Right kidney (tissue), 9 donors: Measurements from ENCODE around the gene GPAT2.
"Not testable (repeated sequence)": the region's sequence is repeated elsewhere in the genome, so short reads cannot be mapped to it uniquely, and the experiment has no call there.

Source experiments
- DNase-seq: peaks from one replicate; pipeline ENCODE4 v3.0.0-alpha.2; 2016
- long read RNA-seq, 8 donors: transcript quantifications; one replicate each; lab custom pipeline, GENCODE V29; 2026

The GPAT2 gene, protein sequence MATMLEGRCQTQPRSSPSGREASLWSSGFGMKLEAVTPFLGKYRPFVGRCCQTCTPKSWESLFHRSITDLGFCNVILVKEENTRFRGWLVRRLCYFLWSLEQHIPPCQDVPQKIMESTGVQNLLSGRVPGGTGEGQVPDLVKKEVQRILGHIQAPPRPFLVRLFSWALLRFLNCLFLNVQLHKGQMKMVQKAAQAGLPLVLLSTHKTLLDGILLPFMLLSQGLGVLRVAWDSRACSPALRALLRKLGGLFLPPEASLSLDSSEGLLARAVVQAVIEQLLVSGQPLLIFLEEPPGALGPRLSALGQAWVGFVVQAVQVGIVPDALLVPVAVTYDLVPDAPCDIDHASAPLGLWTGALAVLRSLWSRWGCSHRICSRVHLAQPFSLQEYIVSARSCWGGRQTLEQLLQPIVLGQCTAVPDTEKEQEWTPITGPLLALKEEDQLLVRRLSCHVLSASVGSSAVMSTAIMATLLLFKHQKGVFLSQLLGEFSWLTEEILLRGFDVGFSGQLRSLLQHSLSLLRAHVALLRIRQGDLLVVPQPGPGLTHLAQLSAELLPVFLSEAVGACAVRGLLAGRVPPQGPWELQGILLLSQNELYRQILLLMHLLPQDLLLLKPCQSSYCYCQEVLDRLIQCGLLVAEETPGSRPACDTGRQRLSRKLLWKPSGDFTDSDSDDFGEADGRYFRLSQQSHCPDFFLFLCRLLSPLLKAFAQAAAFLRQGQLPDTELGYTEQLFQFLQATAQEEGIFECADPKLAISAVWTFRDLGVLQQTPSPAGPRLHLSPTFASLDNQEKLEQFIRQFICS
- long read RNA-seq, donor 1, result 0 reads
- long read RNA-seq, donor 2, result 0 reads
- long read RNA-seq, donor 3, result 0 reads
- long read RNA-seq, donor 4, result 0 reads
- long read RNA-seq, donor 5, result 0 reads
- long read RNA-seq, donor 6, result 0 reads
- long read RNA-seq, donor 7, result 0 reads
- long read RNA-seq, donor 8, result 0 reads

GRCh38 chr2:96034792-96035191 lies at the start of gene GPAT2:
TSS of gene GPAT2 (minus strand) at chr2:96034916. CDS start at chr2:96032359, 2,557 bp downstream.
- DNase-seq, result not testable (repeated sequence)

GRCh38 chr2:96083989-96084857 lies 49.5 kb upstream of the GPAT2 start:
- DNase-seq, result no peak

- no peak for DNase-seq
Observed at GRCh38 chr2:96083064-96083939, 48.6 kb upstream of the GPAT2 start.

DNA sequence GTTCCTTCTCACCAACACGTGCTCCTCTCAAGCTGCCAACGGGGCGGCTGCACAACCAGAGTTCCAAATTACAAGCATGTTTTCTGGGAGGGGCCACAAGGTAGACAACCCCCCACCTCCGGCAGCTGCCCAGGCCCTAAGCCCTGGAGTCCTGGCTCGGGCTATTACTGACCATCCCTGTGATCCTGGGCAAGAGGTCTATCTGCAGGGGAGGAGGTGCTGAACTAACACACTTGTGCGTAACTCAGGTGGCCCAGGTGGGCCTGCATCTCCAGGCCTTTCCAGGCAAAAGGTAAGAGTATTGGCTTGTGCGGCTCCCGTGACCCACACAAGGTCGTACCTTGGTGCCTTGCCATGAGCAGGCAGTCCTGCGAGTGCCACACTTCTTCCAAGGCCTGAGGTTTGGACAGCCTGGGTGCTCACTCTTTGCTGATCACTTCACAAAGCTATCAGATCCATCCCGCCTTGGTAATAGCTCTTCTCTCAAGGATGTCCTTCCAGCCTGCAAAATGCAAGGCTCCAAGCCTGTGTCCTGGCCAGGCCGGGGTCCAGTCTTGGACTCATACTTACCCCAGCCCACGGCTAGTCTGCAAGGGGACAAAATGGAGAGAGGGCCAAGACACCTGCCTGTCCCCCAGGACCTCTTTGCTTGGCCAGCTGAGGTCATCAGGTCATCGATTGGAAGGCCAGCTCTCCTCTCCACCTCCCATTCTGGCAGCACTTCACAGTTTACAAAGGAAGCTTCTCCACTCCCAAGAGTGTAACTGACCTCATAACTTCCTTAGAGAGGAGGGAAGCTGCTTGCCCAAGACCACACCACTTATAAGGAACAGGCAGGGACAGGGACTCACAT lies 47.7 kb upstream of the GPAT2 start:
- no peak for DNase-seq

DNA sequence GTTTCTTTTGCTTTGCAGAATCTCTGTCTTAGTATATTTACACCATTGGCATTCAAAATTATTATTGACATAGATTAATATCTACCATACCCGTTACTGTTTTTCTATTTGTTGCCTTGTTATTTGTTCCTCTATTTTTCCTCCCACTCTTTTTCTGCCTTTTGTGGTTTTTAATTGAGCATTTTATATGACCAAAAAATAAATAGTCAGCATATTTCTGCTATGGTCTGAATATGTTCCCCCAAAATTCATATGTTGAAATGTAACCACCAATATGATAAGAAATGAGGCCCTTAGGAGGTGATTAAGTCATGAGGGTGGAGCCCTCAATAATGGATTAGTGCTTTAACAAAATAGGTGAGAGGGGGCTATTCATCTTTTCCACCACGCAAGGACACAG lies 46.3 kb upstream of the GPAT2 start:
- DNase-seq, result no peak

DNA sequence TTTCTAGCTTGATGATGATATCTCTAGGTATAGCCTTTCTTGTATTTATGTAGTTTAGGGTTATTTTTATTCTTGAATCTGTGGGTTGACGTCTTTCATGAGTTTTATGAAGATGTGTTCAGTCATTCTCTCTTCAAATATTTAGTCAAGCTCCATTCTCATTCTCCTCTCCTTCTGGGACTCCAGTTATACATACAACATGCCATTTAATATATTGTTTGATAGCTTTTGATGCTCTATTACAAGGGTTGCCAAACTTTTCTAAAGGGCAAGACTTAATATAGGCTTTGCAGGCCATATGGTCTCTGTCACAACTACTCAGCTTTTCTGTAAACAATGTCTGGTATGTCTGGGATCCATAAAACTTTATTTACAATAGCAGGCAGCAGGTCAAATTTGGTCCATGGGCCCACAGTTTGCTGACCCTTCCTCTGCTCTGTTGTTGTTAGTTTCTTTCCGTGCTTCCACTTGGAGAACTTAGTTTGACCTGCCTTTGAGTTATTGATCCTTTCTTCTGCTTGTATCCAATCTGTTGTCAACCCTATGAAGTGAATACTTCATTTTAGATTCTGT lies 40.6 kb upstream of the GPAT2 start:
- no peak for DNase-seq

DNA sequence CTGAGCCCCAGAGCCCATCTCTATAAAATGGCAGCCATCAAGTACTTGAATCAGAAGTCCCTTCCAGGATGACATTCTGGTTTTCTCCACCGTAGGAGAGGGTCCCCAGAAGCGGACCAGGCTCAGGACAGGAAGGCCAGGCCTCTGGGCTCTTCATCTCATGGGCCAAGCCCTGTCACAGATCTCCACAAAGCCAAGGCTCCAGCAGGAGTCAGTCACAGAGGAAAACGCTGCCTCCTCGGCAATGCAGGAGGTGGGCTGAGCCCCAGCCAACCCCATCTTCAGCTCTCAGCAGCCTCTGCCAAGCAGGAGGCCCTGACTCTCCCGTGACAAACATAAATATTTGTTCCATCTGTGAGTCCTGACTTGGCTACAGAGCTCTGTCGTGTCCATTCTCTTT lies 39.4 kb upstream of the GPAT2 start:
- no peak for DNase-seq

DNA sequence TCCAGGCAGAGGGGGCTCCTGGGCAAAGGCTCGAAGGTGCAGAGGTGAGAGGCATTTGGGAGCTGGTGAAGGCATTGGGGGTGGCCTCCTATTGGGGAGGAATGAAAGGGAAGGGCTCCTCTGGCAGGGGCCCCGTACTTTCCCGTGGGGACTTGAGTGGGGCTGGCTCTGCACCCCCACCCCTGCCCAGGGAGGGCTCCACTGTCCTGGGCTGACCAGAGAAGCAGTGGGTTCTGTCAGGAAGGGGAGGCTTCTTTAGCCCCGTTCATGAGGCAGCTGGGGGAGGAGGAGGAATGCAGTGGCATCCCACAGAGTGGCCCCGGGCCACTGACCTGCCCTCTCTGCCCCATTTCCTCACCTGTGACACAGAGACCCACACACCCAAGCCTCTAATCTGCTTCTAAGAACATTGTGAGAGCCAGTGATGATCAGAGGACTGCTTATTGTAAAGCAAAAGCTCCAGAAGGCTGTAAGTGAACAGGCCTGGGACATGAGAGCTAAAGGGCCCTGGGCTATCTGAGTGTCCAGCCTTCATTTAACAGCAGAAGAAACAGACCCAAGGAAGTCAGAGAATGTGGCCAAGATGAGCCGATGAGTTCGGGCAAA lies 38.6 kb upstream of the GPAT2 start:
- no peak for DNase-seq

- DNase-seq, result no peak
Observed at GRCh38 chr2:96072746-96073145, 38.0 kb upstream of the GPAT2 start.

- not testable (repeated sequence) for DNase-seq
Observed at GRCh38 chr2:96071977-96072491, 37.3 kb upstream of the GPAT2 start.

DNA sequence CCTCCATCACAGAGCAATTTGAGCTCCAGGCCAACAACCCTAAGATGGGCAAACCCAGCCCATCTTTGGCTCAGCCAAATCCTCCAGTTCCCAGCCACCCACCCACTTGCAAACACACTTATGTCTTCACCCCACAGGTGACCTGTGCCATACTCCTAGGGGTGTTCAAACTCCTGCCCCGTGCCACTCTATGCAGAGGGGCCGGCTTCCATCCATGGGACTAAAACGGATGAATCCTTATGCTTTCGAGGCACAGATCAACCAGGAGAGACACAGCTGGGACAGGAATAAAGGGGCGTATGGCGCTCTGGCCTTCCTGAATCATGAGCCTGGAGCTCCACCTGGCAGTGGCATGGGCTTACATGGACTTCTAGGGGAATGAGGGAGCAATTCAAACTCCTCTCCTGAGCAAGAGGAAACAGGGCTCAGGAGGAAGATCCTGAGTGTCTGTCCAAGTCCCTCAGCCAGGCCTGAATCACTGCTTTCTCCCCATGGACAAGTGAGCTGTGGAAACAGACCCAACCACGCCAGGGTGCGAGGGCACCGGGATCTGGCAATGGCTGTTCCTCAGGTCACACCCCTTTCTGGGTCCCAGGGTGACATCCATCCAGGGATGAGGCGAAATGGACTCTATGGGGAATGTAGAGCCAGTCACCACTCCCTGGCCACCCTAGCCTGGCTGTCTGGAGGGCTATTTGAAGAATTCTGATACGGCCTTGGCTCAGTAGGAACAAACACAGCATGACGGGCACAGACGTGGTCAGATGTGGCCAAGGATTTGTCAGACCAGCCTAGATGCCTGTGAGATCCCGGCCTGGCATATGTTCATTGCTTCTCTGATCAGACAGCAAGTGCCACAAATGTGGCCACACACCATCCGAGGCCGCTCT lies 36.6 kb upstream of the GPAT2 start:
- not testable (repeated sequence) for DNase-seq

GRCh38 chr2:96070351-96070750 lies 35.6 kb upstream of the GPAT2 start:
- DNase-seq, result not testable (repeated sequence)

DNA sequence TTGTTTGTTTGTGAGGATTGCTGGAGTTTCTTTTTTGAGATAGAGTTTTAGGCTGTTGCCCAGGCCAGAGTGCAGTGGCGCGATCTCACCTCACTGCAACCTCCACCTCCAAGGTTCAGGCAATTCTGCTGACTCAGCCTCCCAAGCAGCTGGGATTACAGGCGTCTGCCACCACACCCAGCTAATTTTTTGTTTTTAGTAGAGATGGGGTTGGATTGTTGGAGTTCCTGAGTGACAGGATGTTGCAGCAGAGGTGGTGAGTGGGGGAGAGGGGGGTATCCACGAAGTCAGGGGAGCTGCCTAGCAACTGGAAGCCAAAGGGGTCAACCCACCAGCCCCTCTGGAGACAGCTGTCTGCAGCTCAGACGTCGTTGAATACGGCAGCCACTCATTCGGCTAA lies 35.2 kb upstream of the GPAT2 start:
- not testable (repeated sequence) for DNase-seq

- not testable (repeated sequence) for DNase-seq
Observed at GRCh38 chr2:96067902-96068581, 33.3 kb upstream of the GPAT2 start.

DNA sequence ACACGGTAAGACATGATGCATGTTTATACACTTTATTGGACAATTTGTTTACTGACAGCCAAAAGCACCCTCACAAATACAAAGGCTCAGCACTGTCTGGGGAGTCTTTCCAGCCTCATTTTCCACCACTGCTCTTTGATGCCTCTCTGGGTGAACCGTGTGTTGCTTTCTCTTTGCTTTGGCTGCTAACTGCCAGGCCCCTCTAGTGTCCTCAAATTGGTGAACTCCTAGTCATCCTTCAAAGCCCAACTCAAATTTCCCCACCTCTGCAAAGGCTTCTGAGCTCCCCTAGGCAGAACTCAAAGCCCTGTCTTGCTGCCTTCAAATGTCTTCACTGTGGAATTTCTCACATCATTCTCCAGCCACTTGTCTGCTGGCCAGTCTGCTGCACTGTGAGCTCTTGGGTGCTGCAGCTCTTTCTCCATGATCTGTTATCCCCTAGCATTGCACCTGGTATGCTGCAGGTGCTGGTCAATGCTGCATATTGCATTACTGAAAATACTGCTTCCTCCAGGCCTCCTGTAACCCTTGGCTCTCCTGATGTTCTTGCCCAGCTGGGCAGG lies 32.5 kb upstream of the GPAT2 start:
- DNase-seq, result not testable (repeated sequence)

GRCh38 chr2:96066511-96066910 lies 31.8 kb upstream of the GPAT2 start:
- not testable (repeated sequence) for DNase-seq

DNA sequence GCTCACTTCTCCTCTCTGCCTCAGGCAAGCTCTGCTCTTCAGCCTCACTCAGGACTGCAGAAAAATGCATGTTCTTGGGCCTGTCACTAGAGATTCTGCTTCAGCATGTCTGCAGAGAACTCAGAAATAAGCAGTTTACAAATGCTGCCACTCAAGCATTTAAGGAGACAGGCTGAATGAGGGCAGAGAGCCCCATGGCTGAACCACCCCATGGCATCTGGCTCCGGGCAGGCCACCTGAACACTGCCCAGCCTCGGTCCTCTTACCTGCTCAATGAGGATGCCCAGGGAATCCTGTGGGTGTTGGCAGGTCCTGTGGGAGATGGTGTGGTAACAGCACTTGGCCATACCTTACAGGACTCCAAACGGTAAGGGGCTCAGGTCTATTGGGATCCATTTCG lies 31.2 kb upstream of the GPAT2 start:
- DNase-seq, result not testable (repeated sequence)
